HG03342 (cell line): ENCODE results near the gene STRN4.
A peak's percentile ranks its signal among the peaks of the same experiment; 100 is the strongest.
"Not testable (repeated sequence)": the region's sequence is repeated elsewhere in the genome, so short reads cannot be mapped to it uniquely, and the experiment has no call there.

Source experiments
- ATAC-seq: cut with Tn5 transposase; IDR thresholded peaks from one replicate; pipeline ENCODE4 v1.9.1; 2021; ENCODE audit warnings: mild to moderate bottlenecking, moderate library complexity; ENCODE audit not compliant: unreplicated experiment

The STRN4 gene, protein sequence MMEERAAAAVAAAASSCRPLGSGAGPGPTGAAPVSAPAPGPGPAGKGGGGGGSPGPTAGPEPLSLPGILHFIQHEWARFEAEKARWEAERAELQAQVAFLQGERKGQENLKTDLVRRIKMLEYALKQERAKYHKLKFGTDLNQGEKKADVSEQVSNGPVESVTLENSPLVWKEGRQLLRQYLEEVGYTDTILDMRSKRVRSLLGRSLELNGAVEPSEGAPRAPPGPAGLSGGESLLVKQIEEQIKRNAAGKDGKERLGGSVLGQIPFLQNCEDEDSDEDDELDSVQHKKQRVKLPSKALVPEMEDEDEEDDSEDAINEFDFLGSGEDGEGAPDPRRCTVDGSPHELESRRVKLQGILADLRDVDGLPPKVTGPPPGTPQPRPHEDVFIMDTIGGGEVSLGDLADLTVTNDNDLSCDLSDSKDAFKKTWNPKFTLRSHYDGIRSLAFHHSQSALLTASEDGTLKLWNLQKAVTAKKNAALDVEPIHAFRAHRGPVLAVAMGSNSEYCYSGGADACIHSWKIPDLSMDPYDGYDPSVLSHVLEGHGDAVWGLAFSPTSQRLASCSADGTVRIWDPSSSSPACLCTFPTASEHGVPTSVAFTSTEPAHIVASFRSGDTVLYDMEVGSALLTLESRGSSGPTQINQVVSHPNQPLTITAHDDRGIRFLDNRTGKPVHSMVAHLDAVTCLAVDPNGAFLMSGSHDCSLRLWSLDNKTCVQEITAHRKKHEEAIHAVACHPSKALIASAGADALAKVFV

DNA sequence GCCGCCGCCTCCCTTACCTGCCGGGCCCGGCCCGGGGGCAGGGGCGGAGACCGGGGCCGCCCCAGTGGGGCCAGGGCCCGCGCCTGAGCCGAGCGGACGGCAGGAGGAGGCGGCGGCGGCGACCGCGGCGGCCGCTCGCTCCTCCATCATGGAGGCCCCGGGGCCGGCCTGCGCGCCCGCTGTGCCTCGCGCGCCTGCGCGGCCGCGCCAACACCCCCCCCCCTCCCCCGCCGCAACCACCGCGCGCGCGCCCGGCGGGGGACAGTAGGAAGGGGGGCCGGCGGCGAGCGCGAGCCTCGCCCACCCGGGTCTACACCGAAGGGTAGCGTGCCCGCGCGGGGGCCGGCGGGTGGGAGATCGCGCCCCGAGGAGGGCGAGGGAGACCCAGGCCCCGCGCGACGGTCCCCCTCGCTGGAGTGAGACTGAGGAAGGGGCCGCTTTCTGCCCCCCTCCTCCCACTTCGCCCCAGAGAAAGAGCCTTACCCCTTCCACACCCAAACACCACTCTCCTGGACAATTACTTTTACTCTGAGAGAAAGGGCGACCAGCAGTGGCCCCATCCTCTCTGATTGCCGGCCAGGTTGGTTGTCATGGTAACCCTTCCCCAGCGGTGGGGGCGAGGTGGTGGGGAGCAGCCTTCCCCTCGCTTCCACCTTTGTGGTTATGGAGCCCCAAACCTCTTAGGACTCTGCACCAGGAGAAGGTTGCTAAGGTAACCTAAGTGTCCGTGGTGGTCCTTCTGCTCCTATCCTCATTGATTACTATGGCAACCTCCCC, at the start of gene STRN4:
STRN4 (minus strand) TSS at position 170 of the 777 bp plus-strand sequence; CDS start at position 150, 20 bp downstream.
- ATAC-seq: peak; percentile 41

DNA sequence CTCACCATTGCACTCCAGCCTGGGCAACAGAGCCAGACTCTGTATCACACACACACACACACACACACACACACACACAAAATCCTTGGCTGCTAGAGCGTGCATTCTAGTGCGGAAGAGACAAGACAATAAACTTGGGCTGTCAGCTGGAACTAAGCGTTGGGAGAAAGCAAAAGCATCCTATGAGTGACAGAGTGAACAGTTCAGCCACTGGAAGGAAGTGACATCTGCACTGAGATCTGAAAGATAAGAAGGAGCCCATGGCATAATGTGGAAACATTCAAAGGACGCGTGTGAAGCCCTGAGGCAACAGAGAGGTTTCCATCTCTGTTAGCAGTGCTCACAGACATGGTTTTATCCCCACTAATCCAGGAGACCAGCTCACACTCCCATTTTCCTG, 45.7 kb upstream of the STRN4 start:
- no peak for ATAC-seq

DNA sequence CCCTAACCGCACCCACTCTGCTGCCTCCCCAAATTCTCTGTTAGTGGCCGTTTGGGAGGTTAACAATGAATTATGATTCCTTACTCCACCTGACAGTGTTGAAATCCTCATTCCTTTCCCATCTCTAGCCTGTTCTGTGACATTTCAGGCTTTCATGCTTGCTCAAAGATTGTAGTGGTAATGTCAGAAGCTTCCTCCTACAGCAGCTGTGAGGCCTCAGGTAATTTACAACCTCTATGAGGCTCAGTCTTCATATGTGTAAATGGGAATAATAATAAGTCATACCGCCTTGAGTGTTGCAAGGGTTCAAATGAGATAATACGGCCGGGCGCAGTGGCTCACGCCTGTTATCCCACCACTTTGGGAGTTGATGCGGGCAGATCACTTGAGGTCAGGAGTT, 43.1 kb upstream of the STRN4 start:
- no peak for ATAC-seq

DNA sequence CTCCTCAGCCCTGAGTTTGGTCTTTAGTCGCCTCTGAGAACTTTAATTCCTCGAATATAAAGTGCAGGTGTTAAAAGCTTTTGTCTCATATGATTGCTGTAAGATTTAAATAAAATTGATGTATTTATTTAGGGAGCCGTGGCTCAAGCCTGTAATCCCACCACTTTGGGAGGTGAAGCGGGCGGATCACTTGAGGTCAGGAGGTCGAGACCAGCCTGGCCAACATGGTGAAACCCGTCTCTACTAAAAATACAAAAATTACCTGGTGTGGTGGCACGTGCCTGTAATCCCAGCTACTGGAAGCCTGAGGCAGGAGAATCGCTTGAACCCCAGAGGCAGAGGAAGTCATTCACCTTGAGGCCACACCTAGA, 42.7 kb upstream of the STRN4 start:
- no peak for ATAC-seq

DNA sequence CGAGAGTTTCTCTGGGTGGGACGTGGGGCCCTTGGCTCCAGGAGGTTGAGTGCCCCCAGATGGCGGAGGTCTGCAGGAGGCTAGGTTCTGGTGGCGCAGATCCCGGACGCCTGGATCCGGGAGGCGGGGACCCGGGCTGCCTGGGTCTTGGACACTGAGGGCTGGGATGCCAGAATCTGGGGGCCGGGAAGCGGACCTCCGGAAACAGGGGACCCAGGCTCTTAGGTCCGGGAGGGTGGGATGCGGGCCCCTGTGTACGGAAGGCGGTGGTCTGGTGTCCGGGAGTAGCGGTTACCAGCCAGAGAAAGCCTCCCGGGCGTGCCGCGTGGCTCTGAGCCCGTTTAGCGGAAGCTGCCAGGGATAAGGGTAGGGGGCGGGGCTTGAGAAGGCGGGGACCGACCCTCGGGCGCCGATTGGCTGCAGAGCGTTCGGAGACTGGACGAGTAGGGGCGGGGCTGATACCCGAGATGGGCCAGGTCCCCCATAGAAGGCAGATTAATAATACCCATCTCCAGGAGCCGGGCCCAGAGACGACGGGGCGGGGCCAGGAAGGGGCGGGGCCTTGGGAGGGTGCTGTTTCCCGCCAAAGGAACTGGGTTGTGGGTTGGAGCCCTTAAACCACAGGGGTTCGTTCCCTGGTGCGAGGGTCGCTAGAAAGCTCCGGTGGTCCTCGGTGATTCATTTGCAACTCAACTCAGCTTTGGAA, 42.2 kb upstream of the STRN4 start, which contains the start of gene SLC1A5:
SLC1A5 (minus strand) TSS at position 333 of the 706 bp plus-strand sequence. CDS start 629 bp downstream, outside the sequence.
- peak; percentile 70 for ATAC-seq

DNA sequence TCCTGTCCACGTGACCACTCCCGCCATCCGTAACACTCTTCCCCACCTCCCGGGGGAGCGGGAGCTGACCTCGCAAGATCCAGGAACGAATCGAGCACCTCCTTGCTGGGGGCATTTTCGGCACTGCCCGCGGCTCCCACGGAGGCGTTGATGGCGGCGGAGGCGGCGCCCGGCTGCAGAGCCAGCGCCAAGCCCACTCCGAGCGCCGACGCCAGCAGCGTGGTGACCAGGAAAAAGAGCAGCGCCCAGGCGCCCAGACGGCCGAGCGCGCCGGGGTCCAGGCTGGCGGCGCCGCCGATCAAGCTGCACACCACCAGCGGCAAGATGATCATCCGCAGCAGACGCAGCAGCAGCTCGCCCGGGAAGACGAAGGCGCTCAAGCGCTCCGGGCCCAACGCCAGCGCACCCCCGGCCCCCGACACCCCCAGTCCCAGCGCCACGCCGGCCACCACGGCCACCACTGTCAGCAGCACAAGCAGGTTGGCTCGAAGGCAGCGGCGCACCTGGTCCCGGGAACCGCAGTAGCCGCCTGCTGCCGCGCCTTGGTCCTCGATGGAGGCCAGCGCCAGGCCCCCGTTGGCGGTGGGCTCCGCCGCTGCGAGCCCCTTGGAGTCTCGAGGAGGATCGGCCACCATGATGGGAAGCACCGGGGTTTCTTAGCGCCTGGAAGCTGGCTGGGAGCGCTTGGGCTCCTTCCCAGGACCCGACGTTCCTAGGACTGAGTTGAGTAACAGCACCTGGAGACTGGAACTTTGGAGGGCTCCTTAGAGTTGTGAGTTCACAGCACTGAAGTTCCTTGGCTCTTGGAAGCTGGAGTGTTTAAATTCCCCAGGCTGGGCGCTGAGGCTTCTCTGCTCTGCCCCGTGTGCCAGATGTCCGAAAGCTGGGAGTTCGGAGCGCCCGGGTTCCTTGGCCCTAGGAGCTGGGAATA, 41.3 kb upstream of the STRN4 start:
- ATAC-seq: no peak

DNA sequence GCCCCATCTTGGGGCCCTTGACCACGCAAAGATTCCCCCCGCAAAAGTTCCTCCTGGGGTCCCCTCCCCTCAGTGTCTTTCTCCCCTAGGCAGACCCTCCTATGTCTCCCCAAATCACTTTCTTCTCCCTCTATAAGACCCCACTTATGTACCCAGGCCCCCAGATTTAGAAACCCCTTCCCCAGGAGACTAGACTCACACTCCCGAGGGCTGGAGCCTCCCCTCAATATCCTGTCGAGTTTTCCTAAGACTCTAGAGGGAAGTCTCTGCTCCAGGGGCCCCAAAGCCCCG, 40.7 kb upstream of the STRN4 start:
- ATAC-seq: no peak

DNA sequence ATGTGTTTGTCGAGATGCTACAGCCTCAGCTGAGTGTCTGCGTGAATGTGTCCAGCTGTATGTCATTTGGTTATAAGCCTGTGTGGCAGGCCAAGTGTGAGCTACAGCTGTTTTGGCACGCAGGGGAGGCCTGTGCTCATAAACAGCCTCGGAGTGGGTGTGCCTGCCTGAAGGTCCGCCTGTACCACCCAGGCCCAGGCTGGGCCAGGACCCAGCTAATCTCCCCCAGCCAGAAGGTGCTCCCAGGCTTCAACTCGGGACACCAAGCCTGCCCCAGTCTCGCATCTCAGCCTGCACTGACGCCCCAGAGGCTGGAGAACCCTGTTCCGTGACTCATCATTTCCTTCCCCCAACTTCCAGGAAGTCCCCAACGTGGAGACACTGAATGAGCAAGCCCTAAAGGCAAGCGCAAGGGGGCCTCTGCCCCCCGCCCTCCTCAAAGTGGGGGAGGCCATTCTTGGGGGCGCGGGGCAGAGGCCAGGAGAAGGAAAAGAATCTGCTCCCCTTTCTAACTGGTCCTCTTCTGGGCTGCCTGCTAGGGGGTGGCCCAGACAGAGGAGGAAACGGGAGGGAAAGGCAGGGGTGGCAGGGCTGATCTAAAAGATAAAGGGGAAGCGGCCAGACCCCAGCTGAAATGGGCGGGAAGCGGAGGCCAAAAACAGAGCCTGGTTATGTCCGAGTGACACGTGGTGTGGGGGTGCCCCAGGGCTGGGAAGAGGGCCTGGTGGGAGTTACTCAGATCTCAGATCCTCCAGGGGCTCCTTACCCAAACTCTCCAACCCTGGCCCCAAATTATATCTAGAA, 40.2 kb upstream of the STRN4 start:
- ATAC-seq: no peak

DNA sequence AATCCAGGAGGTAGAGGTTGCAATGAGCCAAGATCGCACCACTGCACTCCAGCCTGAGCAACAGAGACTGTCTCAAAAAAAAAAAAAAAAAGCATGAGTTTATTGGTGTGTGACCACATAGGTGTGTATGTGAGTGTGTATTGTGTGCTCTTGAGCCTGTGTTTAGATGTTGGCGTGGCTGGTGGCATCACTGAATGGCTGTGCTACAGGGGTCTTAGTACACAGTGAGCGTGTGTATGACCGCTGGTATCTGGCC, 39.7 kb upstream of the STRN4 start:
- ATAC-seq: no peak

DNA sequence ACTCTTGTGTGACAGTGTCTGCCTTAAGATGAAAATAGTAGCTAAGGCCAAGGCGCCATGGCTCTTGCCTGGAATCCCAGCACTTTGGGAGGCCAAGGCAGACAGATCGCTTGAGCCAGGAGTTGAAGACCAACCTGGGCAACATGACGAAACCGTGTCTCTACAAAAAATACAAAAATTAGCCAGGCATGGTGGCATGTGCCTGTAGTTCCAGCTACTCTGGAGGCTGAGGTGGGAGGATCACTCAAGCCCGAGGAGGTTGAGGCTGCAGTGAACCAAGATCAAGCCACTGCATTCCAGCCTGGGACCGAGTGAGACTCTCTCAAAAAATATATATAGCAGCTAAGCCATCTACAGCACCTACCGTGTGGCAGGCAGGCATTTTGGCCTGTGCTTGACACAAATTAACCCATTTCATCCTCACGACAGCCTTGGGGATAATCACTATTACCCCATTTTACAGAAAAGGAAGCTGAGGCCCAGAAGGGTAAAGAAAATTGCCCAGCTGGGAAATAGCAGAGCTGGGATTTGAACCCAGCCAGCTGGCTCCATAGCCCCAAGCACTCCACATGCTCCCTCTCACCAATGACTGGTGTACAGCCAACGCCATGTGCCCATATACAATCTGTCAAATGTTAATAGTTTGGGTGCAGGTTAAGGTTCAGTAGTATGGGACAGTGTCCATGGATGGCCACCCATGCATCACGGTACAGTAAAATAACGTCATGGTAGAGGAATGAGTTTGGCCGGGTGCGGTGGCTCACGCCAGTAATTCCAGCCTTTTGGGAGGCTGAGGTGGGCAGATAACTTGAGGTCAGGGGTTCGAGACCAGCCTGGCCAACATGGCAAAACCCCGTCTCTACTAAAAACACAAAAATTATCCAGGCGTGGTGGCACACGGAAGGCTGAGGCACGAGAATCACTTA, 39.1 kb upstream of the STRN4 start:
- no peak for ATAC-seq

DNA sequence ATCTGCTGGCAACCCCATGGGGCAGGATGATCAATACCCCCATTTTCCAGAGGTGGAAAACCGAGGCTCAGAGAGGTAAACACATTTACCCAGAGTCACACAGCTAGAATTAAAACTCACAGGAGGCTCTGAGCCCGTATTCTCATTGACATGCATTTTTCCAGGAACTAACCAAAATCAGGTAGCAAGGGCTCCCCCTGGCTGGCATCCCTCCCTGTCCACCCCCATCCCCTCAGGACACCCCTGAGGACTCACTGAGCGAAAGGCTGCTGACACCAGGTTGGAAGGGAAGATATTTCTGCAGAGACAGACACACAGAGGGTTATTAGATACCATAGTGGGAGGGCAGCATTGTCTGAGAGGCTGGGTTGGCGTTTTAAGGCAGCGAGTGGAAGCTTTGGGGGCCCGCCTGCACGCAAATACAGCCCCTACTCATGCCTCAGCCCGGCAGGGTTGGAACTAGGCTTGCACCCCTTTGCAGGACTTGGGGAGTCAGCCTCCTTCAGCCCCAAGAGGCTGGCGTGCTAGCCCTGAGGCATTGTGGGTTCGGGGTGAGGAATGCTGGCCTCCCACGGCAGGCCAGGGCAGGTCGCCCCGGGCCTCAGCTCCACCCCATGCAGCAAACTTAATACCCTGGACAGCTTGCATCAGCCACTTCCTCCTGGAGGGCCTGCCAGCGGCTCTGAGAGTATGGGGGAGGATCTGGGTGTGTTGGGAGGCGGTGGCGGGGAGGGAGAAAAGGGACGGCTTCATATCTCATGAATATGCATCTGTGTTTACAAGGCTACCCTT, 38.2 kb upstream of the STRN4 start:
- no peak for ATAC-seq

DNA sequence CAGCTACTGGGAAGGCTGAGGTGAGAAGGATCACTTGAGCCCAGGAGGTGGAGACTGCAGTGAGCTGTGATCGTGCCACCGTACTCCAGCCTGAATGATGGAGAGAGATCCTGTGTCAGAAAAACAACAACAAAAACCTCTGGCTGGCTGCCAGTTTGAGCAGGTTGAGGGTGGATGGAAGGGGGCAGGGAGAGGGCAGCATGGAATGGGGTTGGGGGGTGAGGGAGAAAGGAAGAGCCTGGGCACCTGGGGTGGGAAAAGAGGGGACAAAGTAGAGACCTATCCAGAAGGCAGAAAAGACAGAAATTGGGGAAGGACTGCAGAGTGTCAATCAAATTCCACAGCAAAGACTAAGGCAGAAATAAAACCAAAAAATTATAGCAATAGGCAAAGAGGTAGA, 37.4 kb upstream of the STRN4 start:
- ATAC-seq: no peak

DNA sequence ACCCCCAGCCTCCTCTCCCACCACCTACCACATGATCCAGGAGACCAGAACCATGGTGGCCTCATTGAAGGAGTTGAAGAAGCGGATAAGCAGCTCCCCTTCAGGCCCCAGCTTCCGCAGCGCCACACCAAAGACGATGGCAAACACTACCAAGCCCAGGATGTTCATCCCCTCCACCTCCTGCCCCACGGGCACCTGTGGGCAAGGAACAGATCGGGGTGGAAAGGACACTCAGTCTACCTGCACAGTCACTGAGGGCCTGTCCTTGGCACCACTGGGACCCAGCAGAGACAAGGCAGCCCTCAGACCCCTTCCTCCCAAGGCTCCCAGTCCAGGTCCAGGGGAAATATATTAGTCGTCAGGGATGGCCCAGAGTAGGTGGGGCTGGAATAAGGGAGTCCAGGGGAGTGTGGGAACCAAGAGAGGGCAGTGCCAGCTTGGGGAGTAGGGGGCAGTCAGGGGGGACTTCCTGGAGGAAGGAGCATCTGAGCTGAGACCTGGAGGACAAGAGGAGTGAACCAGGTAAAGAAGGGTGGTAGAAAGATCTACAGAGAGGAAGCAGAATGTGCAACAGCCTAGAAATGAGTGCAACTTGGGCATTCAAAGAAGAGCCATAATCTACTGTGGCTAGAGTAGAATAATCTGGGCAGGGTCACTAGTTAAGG, 36.2 kb upstream of the STRN4 start:
- no peak for ATAC-seq

DNA sequence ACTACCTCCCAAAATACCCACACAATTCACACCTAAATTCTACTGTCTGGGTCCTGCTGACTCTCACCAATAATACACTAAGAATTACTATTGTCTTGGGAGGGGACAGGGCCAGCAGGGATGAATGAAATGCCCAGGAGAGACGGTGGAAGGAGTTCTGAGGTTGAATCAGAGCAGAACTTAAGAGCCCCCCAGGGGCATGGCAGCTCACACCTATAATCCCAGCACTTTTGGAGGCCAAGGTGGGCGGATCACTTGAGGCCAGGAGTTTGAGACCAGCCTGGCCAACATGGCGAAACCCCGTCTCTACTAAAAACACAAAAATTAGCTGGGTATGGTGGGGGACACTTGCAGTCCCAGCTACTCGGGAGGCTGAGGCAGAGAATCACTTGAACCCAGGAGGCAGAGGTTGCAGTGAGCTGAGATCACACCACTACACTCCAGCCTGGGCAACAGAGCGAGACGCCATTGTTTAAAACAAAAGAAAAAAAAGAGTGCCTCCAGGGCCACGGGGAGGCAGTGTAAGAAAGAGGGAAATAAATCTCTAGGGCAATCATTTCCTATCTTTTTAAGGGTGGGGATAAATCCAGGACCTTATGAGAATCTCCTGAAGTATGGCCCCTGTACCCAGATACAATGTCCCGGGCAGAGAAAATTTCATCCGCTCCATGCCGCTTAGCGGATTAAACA, 31.9 kb upstream of the STRN4 start:
- ATAC-seq: not testable (repeated sequence)

DNA sequence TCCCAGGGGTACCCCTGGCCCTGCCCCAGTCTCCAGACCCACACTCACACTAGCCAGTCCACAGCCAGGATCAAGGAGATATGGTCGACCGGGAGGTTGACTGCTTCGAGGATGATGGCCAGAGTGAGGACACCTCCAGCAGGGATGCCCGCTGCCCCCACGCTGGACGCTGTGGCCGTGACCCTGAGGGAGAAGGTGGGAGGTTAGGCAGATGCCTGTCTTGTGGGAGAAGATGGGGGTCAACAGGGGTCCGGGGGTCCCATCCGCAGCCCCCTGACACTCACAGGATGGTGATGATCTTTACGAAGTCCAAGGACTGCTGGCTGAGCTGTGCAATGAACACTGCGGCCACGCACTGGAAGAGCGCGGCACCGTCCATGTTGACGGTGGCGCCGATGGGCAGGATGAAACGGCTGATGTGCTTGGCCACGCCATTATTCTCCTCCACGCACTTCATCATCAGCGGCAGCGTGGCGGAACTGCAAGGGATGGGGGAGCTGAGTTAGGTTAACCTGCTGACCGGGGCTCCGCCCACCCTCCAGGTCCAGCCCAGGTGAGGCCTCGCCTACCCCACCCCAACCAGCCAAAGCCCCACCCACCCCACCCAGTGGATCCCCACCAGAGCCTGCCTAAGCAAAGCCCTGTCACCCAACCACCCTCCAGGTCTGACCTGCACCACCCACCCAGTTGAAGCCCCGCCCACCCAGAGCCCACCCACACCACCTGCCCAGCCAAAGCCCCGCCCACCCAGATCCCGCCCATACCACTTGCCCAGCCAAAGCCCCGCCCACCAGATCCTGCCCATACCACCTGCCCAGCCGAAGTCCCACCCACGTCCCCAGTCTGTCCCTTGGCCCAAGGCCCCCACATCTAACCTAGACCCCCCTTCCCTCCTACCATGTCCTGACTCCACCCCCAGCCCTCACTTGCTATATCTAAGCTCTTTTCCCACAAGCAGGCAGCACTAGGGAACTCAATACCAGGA, 31.0 kb upstream of the STRN4 start:
- no peak for ATAC-seq
